GM23338 (cell line): Measurements from ENCODE around the gene FUT3.

ENCODE experiments used
- CREB1 ChIP-seq: fragments of 250-450 bp; sonication (Bioruptor Pico); IDR thresholded peaks from 2 replicates; pipeline ENCODE4 v1.5.0; 2020; ENCODE audit warnings: low read depth, mild to moderate bottlenecking, moderate library complexity
- EZH2 ChIP-seq: fragments of 200-600 bp; sonication (generic); IDR thresholded peaks from one replicate; pipeline ENCODE4 v1.8.0; 2017; ENCODE audit warnings: antibody characterized with exemption, mild to moderate bottlenecking, low read depth; ENCODE audit not compliant: unreplicated experiment
- EZH2phosphoT487 ChIP-seq: fragments of 200-600 bp; sonication (generic); IDR thresholded peaks from one replicate; pipeline ENCODE4 v1.8.1; 2018; ENCODE audit warnings: antibody characterized with exemption; ENCODE audit not compliant: unreplicated experiment
- POLR2AphosphoS5 ChIP-seq: IDR thresholded peaks from 2 replicates; pipeline ENCODE4 v1.6.1; 2016; ENCODE audit warnings: antibody characterized with exemption, low read depth
- ZNF331 ChIP-seq: fragments of 250-450 bp; sonication (Bioruptor Pico); IDR thresholded peaks from 2 replicates; pipeline ENCODE4 v1.5.0; 2020; ENCODE audit warnings: low read depth, mild to moderate bottlenecking, moderate library complexity
- TF ChIP-seq, protein P1 (sequence below): IDR thresholded peaks from one replicate; pipeline ENCODE4 v1.6.1; 2018; ENCODE audit warnings: antibody characterized with exemption; ENCODE audit not compliant: unreplicated experiment
- TF ChIP-seq, protein P2 (sequence below), 2 experiments: fragments of 200-600 bp in 1 of 2; sonication (generic) in 1 of 2; conservative IDR thresholded peaks; 2 replicates each; pipeline versions ENCODE4 v1.5.1 to v1.6.1; 2016 to 2017; ENCODE audit warnings: antibody characterized with exemption in 2 of 2, low read depth in 2 of 2, mild to moderate bottlenecking in 2 of 2, moderate library complexity in 1 of 2
- TF ChIP-seq, protein P3 (sequence below): fragments of 250-450 bp; sonication (Bioruptor Pico); IDR thresholded peaks from 2 replicates; pipeline ENCODE4 v1.5.0; 2020; ENCODE audit warnings: mild to moderate bottlenecking, moderate library complexity

DNA sequence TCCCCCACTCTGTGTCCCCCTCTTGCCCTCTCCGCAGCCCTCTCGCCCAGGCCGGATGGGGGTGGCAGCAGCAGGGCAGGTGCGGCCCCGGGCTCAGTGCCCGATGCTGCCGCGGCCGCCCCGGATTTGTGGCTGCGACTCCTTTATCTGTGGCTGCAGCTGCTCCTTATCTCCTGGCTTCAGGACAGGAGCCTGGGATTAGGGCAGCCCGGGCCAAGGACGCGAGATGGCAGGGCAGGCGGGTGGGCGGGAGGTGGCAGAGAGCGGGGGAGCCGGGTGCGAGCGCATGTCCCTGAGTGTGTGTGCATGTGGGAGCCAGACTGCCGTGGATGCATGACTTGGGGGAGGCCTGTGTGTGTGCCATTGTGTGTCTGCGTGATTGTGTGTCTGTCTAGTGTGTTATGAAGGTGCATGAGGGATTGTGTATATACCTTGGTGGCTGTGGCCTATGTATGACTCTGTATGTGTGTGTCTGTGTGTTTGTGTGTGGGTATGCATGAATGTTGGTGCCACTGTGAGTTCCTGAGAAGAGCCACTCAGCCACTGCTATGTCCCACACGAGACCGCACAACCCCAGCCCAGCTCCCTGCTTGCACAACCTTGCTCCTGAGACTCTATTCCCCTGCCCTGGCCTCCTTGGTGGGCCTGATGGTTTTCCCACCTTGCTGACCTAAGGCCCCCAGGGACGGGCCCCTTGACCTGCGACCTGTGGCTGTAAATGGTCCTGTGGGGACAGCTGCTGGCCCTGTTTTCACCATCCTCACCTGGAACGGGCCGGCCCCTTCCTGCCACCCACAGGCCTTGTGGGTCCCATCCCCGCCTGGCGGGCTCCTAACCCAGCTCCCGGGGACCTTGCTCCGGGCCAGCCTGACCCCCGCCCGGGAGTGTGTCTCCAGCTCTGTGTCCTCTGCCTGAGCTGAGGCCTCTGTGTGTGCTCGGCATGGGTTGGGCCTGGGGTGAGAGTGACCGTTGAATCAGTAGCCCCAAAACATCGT is 51.7 kb downstream of the FUT3 start:
- TF ChIP-seq, protein P1, sequence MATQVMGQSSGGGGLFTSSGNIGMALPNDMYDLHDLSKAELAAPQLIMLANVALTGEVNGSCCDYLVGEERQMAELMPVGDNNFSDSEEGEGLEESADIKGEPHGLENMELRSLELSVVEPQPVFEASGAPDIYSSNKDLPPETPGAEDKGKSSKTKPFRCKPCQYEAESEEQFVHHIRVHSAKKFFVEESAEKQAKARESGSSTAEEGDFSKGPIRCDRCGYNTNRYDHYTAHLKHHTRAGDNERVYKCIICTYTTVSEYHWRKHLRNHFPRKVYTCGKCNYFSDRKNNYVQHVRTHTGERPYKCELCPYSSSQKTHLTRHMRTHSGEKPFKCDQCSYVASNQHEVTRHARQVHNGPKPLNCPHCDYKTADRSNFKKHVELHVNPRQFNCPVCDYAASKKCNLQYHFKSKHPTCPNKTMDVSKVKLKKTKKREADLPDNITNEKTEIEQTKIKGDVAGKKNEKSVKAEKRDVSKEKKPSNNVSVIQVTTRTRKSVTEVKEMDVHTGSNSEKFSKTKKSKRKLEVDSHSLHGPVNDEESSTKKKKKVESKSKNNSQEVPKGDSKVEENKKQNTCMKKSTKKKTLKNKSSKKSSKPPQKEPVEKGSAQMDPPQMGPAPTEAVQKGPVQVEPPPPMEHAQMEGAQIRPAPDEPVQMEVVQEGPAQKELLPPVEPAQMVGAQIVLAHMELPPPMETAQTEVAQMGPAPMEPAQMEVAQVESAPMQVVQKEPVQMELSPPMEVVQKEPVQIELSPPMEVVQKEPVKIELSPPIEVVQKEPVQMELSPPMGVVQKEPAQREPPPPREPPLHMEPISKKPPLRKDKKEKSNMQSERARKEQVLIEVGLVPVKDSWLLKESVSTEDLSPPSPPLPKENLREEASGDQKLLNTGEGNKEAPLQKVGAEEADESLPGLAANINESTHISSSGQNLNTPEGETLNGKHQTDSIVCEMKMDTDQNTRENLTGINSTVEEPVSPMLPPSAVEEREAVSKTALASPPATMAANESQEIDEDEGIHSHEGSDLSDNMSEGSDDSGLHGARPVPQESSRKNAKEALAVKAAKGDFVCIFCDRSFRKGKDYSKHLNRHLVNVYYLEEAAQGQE, result no peak
- TF ChIP-seq, protein P2, sequence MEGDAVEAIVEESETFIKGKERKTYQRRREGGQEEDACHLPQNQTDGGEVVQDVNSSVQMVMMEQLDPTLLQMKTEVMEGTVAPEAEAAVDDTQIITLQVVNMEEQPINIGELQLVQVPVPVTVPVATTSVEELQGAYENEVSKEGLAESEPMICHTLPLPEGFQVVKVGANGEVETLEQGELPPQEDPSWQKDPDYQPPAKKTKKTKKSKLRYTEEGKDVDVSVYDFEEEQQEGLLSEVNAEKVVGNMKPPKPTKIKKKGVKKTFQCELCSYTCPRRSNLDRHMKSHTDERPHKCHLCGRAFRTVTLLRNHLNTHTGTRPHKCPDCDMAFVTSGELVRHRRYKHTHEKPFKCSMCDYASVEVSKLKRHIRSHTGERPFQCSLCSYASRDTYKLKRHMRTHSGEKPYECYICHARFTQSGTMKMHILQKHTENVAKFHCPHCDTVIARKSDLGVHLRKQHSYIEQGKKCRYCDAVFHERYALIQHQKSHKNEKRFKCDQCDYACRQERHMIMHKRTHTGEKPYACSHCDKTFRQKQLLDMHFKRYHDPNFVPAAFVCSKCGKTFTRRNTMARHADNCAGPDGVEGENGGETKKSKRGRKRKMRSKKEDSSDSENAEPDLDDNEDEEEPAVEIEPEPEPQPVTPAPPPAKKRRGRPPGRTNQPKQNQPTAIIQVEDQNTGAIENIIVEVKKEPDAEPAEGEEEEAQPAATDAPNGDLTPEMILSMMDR (conservative IDR thresholded peaks at IDR 0.05; ENCODE audit: low read depth in 2 of 2), result no peak
- no peak for TF ChIP-seq POLR2AphosphoS5
- no peak for TF ChIP-seq EZH2
- TF ChIP-seq EZH2phosphoT487, result no peak
- TF ChIP-seq, protein P3, sequence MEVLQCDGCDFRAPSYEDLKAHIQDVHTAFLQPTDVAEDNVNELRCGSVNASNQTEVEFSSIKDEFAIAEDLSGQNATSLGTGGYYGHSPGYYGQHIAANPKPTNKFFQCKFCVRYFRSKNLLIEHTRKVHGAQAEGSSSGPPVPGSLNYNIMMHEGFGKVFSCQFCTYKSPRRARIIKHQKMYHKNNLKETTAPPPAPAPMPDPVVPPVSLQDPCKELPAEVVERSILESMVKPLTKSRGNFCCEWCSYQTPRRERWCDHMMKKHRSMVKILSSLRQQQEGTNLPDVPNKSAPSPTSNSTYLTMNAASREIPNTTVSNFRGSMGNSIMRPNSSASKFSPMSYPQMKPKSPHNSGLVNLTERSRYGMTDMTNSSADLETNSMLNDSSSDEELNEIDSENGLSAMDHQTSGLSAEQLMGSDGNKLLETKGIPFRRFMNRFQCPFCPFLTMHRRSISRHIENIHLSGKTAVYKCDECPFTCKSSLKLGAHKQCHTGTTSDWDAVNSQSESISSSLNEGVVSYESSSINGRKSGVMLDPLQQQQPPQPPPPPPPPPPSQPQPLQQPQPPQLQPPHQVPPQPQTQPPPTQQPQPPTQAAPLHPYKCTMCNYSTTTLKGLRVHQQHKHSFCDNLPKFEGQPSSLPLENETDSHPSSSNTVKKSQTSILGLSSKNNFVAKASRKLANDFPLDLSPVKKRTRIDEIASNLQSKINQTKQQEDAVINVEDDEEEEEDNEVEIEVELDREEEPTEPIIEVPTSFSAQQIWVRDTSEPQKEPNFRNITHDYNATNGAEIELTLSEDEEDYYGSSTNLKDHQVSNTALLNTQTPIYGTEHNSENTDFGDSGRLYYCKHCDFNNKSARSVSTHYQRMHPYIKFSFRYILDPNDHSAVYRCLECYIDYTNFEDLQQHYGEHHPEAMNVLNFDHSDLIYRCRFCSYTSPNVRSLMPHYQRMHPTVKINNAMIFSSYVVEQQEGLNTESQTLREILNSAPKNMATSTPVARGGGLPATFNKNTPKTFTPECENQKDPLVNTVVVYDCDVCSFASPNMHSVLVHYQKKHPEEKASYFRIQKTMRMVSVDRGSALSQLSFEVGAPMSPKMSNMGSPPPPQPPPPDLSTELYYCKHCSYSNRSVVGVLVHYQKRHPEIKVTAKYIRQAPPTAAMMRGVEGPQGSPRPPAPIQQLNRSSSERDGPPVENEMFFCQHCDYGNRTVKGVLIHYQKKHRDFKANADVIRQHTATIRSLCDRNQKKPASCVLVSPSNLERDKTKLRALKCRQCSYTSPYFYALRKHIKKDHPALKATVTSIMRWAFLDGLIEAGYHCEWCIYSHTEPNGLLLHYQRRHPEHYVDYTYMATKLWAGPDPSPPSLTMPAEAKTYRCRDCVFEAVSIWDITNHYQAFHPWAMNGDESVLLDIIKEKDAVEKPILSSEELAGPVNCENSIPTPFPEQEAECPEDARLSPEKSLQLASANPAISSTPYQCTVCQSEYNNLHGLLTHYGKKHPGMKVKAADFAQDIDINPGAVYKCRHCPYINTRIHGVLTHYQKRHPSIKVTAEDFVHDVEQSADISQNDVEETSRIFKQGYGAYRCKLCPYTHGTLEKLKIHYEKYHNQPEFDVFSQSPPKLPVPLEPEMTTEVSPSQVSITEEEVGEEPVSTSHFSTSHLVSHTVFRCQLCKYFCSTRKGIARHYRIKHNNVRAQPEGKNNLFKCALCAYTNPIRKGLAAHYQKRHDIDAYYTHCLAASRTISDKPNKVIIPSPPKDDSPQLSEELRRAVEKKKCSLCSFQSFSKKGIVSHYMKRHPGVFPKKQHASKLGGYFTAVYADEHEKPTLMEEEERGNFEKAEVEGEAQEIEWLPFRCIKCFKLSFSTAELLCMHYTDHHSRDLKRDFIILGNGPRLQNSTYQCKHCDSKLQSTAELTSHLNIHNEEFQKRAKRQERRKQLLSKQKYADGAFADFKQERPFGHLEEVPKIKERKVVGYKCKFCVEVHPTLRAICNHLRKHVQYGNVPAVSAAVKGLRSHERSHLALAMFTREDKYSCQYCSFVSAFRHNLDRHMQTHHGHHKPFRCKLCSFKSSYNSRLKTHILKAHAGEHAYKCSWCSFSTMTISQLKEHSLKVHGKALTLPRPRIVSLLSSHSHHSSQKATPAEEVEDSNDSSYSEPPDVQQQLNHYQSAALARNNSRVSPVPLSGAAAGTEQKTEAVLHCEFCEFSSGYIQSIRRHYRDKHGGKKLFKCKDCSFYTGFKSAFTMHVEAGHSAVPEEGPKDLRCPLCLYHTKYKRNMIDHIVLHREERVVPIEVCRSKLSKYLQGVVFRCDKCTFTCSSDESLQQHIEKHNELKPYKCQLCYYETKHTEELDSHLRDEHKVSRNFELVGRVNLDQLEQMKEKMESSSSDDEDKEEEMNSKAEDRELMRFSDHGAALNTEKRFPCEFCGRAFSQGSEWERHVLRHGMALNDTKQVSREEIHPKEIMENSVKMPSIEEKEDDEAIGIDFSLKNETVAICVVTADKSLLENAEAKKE (CRISPR knock-in tag), result no peak
- no peak for TF ChIP-seq CREB1 (CRISPR knock-in tag)
- TF ChIP-seq ZNF331 (CRISPR knock-in tag), result no peak
